Measurements from ENCODE around the gene ZNF771.
A peak's percentile ranks its signal among the peaks of the same experiment; 100 is the strongest.

Gene ZNF771

DNA sequence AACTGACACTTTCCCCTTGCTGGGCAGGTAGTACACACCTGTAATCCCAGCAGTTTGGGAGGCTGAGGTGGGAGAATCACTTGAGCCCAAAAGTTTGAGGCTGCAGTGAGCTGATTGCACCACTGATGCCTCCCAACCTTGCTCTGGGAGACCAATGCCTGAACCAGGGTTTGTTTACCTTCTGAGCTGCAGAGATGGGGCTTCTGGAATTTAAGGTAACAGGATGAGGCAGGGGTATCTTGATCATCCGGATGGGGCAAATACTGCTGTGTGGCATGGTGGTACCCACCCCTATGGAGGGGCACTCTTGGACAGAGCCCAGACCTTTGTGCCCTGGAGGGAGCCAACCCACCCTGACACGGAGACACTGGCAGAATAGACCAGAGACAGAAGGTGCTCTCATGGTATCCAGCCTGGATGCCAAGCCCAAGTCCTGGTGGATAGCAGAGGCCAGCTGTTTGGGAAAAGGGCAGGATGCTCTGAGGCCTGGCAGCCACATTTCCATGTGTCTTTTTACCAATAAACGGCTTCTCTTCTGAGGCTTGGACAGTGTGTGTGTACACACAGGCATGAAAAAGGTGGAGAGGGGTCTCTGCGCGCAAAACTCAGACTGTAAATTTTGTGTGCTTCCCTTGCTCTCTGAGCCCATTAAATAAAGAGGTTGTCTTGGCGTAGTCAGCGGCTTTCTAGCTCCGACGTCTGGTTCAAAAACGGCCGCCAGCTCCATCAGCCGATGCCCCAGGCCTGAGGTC lies 7.8 kb upstream of the ZNF771 start:
- H3K36me3 ChIP-seq (ENCODE audit: control insufficient read depth in 1 of 2, insufficient read depth in 2 of 2, low read length in 2 of 2): peaks cover 19 to 20% of the 10 kb centered on the region in 2 experiments

GRCh38 chr16:30401768-30402425 lies 5.5 kb upstream of the ZNF771 start:
- DNase-seq: no peak
- H2BK12ac ChIP-seq (ENCODE audit: low read length): no peak overlapping the region
- no CpG with 5 or more reads among the region's 8 CpGs for WGBS (ENCODE audit: extremely low coverage, insufficient coverage, insufficient read length)
- H3K23ac ChIP-seq (ENCODE audit: low read length): no peak overlapping the region
- no peaks in the 10 kb centered on the region for H3K27me3 ChIP-seq (ENCODE audit: insufficient read depth, low read length)
- peaks cover 13 to 16% of the 10 kb centered on the region in 2 experiments for H3K4me1 ChIP-seq (ENCODE audit: control insufficient read depth in 1 of 2, insufficient read depth in 2 of 2, low read length in 2 of 2)
- no peak overlapping the region for H2AFZ ChIP-seq (ENCODE audit: insufficient read depth, low read length, poor library complexity)
- no peak overlapping the region for H4K8ac ChIP-seq (ENCODE audit: low read depth, low read length)
- no peak overlapping the region for H3K4me3 ChIP-seq (ENCODE audit: low read depth, low read length)
- H3K9ac ChIP-seq (ENCODE audit: low read length): no peak overlapping the region
- no peak overlapping the region for H2BK5ac ChIP-seq (ENCODE audit: low read depth, low read length, poor library complexity)
- no peak overlapping the region for H4K12ac ChIP-seq (ENCODE audit: low read depth, low read length)
- H3K36me3 ChIP-seq (ENCODE audit: control insufficient read depth in 1 of 2, insufficient read depth in 2 of 2, low read length in 2 of 2): peaks cover 18 to 19% of the 10 kb centered on the region in 2 experiments
- no peak overlapping the region for H3K4ac ChIP-seq (ENCODE audit: low read depth, low read length)
- no peak overlapping the region for H3K18ac ChIP-seq (ENCODE audit: low read length)
- no peak overlapping the region for H2BK120ac ChIP-seq (ENCODE audit: insufficient read depth, low read length, poor library complexity)
- H3K27ac ChIP-seq (ENCODE audit: low read depth, low read length): no peak overlapping the region
- peaks cover 17% of the 10 kb centered on the region for H3K79me1 ChIP-seq (ENCODE audit: low read length)
- H3K9me3 ChIP-seq (ENCODE audit: insufficient read depth, low read depth, low read length): no peaks in the 10 kb centered on the region
- no peak overlapping the region for H3K4me2 ChIP-seq (ENCODE audit: low read length)
- H3K79me2 ChIP-seq (ENCODE audit: control insufficient read depth, insufficient read depth, low read length, poor library complexity): peaks cover 2% of the 10 kb centered on the region
- H4K91ac ChIP-seq (ENCODE audit: low read depth, low read length): no peak overlapping the region
- no peak overlapping the region for H2AK5ac ChIP-seq (ENCODE audit: low read length)
- H3K14ac ChIP-seq (ENCODE audit: low read length): no peak overlapping the region

More for the DNA sequence above, 7.8 kb upstream of the ZNF771 start:
- H3K4me1 ChIP-seq (ENCODE audit: control insufficient read depth in 1 of 2, insufficient read depth in 2 of 2, low read length in 2 of 2): peaks cover 14 to 18% of the 10 kb centered on the region in 2 experiments
- H2BK5ac ChIP-seq (ENCODE audit: low read depth, low read length, poor library complexity): peak overlapping the region; percentile 24
- H2BK120ac ChIP-seq (ENCODE audit: insufficient read depth, low read length, poor library complexity): peak overlapping the region; percentile 73
- H3K27me3 ChIP-seq (ENCODE audit: insufficient read depth, low read length): no peaks in the 10 kb centered on the region
- H2BK12ac ChIP-seq (ENCODE audit: low read length): peak overlapping the region; percentile 16
- no CpG with 5 or more reads among the region's 12 CpGs for WGBS (ENCODE audit: extremely low coverage, insufficient coverage, insufficient read length)
- peak overlapping the region; percentile 13 for H3K18ac ChIP-seq (ENCODE audit: low read length)
- H3K4me3 ChIP-seq (ENCODE audit: low read depth, low read length): no peak overlapping the region
- H3K23ac ChIP-seq (ENCODE audit: low read length): no peak overlapping the region
- H3K27ac ChIP-seq (ENCODE audit: low read depth, low read length): peak overlapping the region; percentile 100
- H3K9me3 ChIP-seq (ENCODE audit: insufficient read depth, low read depth, low read length): no peaks in the 10 kb centered on the region
- peak overlapping the region; percentile 9 for H4K12ac ChIP-seq (ENCODE audit: low read depth, low read length)
- DNase-seq: no peak
- H3K14ac ChIP-seq (ENCODE audit: low read length): peak overlapping the region; percentile 34
- H3K4me2 ChIP-seq (ENCODE audit: low read length): peak overlapping the region; percentile 73
- peak overlapping the region; percentile 22 for H3K9ac ChIP-seq (ENCODE audit: low read length)
- H3K79me2 ChIP-seq (ENCODE audit: control insufficient read depth, insufficient read depth, low read length, poor library complexity): peaks cover 14% of the 10 kb centered on the region
- H4K8ac ChIP-seq (ENCODE audit: low read depth, low read length): peak overlapping the region; percentile 8
- H3K79me1 ChIP-seq (ENCODE audit: low read length): peaks cover 27% of the 10 kb centered on the region
- peak overlapping the region; percentile 5 for H2AK5ac ChIP-seq (ENCODE audit: low read length)
- peak overlapping the region; percentile 18 for H2AFZ ChIP-seq (ENCODE audit: insufficient read depth, low read length, poor library complexity)
- H4K91ac ChIP-seq (ENCODE audit: low read depth, low read length): peak overlapping the region; percentile 71
- H3K4ac ChIP-seq (ENCODE audit: low read depth, low read length): peak overlapping the region; percentile 5

- peak overlapping the region; percentile 75 for H2AFZ ChIP-seq (ENCODE audit: insufficient read depth, low read length, poor library complexity)
- H3K14ac ChIP-seq (ENCODE audit: low read length): no peak overlapping the region
- DNase-seq: no peak
- H3K4ac ChIP-seq (ENCODE audit: low read depth, low read length): no peak overlapping the region
- peaks cover 5 to 8% of the 10 kb centered on the region in 2 experiments for H3K4me1 ChIP-seq (ENCODE audit: control insufficient read depth in 1 of 2, insufficient read depth in 2 of 2, low read length in 2 of 2)
- no peak overlapping the region for H2BK120ac ChIP-seq (ENCODE audit: insufficient read depth, low read length, poor library complexity)
- peaks cover 3% of the 10 kb centered on the region for H3K79me1 ChIP-seq (ENCODE audit: low read length)
- no peak overlapping the region for H3K9ac ChIP-seq (ENCODE audit: low read length)
- WGBS (ENCODE audit: extremely low coverage, insufficient coverage, insufficient read length): no CpG with 5 or more reads among the region's 14 CpGs
- peak overlapping the region; percentile 65 for H3K4me2 ChIP-seq (ENCODE audit: low read length)
- no peak overlapping the region for H2BK12ac ChIP-seq (ENCODE audit: low read length)
- H2AK5ac ChIP-seq (ENCODE audit: low read length): no peak overlapping the region
- H2BK5ac ChIP-seq (ENCODE audit: low read depth, low read length, poor library complexity): no peak overlapping the region
- peaks cover 3% of the 10 kb centered on the region for H3K79me2 ChIP-seq (ENCODE audit: control insufficient read depth, insufficient read depth, low read length, poor library complexity)
- H4K91ac ChIP-seq (ENCODE audit: low read depth, low read length): no peak overlapping the region
- H3K23ac ChIP-seq (ENCODE audit: low read length): no peak overlapping the region
- H4K8ac ChIP-seq (ENCODE audit: low read depth, low read length): no peak overlapping the region
- H4K12ac ChIP-seq (ENCODE audit: low read depth, low read length): peak overlapping the region; percentile 2
- no peaks in the 10 kb centered on the region for H3K9me3 ChIP-seq (ENCODE audit: insufficient read depth, low read depth, low read length)
- H3K36me3 ChIP-seq (ENCODE audit: control insufficient read depth in 1 of 2, insufficient read depth in 2 of 2, low read length in 2 of 2): peaks cover 2 to 5% of the 10 kb centered on the region in 2 experiments
- no peak overlapping the region for H3K18ac ChIP-seq (ENCODE audit: low read length)
- no peaks in the 10 kb centered on the region for H3K27me3 ChIP-seq (ENCODE audit: insufficient read depth, low read length)
- no peak overlapping the region for H3K27ac ChIP-seq (ENCODE audit: low read depth, low read length)
- peak overlapping the region; percentile 55 for H3K4me3 ChIP-seq (ENCODE audit: low read depth, low read length)
These were observed 658 bp upstream of the ZNF771 start for GRCh38 chr16:30406795-30407101.

- Histone ChIP-seq H3K14ac (ENCODE audit: low read length) (peak overlapping the region; percentile 69), H2BK120ac (ENCODE audit: insufficient read depth, low read length, poor library complexity) (peak overlapping the region; percentile 65), H3K4me2 (ENCODE audit: low read length) (peak overlapping the region; percentile 65), H3K18ac (ENCODE audit: low read length) (peak overlapping the region; percentile 67), H4K91ac (ENCODE audit: low read depth, low read length) (peak overlapping the region; percentile 74), H3K9ac (ENCODE audit: low read length) (peak overlapping the region; percentile 70), H2BK5ac (ENCODE audit: low read depth, low read length, poor library complexity) (peak overlapping the region; percentile 59), H3K4ac (ENCODE audit: low read depth, low read length) (peak overlapping the region; percentile 66), H3K79me1 (ENCODE audit: low read length) (peaks cover 3% of the 10 kb centered on the region), H2BK12ac (ENCODE audit: low read length) (no peak overlapping the region), H4K12ac (ENCODE audit: low read depth, low read length) (peak overlapping the region; percentile 71), H2AFZ (ENCODE audit: insufficient read depth, low read length, poor library complexity) (peak overlapping the region; percentile 38), H3K4me3 (ENCODE audit: low read depth, low read length) (peak overlapping the region; percentile 81), H2AK5ac (ENCODE audit: low read length) (peak overlapping the region; percentile 27), H3K23ac (ENCODE audit: low read length) (no peak overlapping the region), H3K79me2 (ENCODE audit: control insufficient read depth, insufficient read depth, low read length, poor library complexity) (peaks cover 3% of the 10 kb centered on the region), H3K4me1 (ENCODE audit: control insufficient read depth in 1 of 2, insufficient read depth in 2 of 2, low read length in 2 of 2) (peaks cover 5 to 8% of the 10 kb centered on the region in 2 experiments), H3K9me3 (ENCODE audit: insufficient read depth, low read depth, low read length) (no peaks in the 10 kb centered on the region), H3K27me3 (ENCODE audit: insufficient read depth, low read length) (no peaks in the 10 kb centered on the region), H3K27ac (ENCODE audit: low read depth, low read length) (peak overlapping the region; percentile 24), H3K36me3 (ENCODE audit: control insufficient read depth in 1 of 2, insufficient read depth in 2 of 2, low read length in 2 of 2) (peaks cover 2 to 8% of the 10 kb centered on the region in 2 experiments), H4K8ac (ENCODE audit: low read depth, low read length) (peak overlapping the region; percentile 78)
- no peak for DNase-seq
- WGBS (ENCODE audit: extremely low coverage, insufficient coverage, insufficient read length): no CpG with 5 or more reads among the region's 19 CpGs
These were observed 563 bp downstream of the ZNF771 start for GRCh38 chr16:30407804-30408534.

Data from trophoblast cell (in vitro differentiated cells and primary cell).